HG03159 (cell line): ENCODE data around the gene BEAN1.
"Not testable (repeated sequence)": the region's sequence is repeated elsewhere in the genome, so short reads cannot be mapped to it uniquely, and the experiment has no call there.

ENCODE experiments used
- ATAC-seq: cut with Tn5 transposase; IDR thresholded peaks from one replicate; pipeline ENCODE4 v1.9.1; 2021; ENCODE audit warnings: mild to moderate bottlenecking, moderate library complexity; ENCODE audit not compliant: unreplicated experiment

The BEAN1 gene

GRCh38 chr16:66440271-66440802 lies 13.2 kb downstream of the BEAN1 start:
- no peak for ATAC-seq

- no peak for ATAC-seq
These were observed 13.9 kb downstream of the BEAN1 start for GRCh38 chr16:66440970-66441369.

DNA sequence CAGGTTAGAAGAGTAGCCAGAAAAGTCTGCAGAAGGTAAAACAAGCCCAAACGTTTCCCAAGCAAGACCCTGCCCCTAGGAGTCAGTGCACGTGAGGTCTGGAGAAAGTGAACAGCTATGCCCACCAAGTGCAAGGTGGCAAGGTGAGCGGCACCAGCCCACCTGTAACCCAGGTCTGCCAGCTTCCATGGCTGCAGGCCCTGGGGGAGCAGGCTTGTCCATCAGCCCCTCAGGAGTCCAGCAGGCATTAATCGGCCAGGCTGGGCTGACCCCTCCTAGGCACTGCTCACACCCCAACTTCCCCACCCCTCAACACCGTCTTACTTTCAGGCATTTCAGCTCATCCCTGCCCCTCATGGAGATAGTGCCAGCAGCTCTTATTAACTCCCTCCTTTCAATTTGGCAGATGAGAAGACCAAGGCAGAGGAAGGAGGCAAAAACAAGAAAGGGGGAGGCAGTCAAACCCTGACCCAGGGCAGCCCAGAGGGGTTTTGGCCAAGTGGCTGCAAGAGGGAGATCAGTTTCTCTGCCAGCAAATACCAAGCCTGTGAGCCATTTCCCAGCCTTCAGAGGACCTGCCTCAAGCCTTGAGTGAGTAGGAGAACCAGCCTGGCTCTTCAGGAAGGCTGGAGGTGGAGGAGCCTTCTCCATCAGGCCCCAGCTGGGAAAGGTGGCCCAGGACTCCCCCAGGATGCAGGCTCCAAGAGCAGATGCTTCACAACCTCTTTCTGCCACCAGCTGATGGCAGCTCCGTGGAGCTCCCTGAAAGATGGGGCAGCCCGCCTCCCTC lies 14.7 kb downstream of the BEAN1 start:
- ATAC-seq: no peak

DNA sequence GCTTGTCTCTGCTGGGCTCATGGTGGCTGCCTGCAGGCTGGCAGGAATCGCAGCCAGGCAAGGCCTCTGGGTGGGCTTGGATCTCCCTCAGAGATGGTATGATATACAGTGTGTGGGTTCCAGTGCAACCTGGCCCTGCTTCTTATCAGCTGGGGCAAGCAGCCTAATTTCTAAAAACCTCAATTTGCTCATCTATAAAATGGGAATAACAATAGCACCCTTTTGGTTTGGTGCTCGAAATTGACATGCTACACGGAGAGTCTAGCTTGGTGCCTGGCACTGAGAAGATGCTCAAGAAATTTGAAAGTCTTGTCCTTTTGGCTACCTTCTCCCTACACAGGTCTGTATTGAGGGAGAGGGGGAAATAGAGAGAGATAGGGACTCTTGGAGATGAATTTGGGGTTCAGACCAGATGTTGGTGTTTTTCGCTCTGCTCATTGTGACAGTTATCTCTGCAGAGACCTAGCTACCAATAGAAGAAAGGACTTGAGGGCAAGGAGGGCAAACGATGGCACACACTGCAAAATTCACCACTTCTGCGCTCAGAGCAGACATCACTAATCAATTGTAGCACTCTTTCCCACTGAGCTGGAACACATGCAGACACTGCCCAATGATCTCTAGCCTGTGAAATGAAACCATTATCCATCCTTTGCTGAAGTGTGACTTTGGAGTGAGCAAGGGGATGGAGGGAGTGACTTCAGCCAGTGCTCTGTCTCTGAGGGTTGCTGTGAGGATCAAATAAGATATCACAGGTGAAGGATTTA lies 15.6 kb downstream of the BEAN1 start:
- ATAC-seq: no peak

GRCh38 chr16:66443269-66443652 lies 16.2 kb downstream of the BEAN1 start:
- no peak for ATAC-seq

DNA sequence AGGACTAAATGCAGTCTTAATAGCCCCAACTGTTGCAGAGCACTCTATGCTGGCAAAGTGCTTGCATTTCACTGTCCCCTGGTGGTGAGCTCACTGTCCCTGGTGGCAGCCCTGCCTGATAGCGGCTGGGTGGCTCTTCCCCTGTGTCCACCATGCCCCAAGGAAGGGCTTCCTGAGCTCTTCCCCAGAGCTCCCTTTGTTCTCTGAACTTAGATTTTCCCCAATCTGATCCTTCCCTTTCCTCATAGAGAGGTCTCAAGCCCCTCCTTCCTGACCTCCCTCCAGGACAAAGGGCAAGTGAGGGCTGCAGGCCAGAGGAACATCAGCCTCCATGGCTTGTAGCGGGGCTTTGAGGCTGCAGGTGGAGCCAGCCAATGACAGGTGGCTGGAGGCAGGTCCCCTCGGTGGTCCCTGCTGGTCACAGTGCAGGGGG lies 17.0 kb downstream of the BEAN1 start:
- no peak for ATAC-seq

- ATAC-seq: no peak
These were observed 19.6 kb downstream of the BEAN1 start for GRCh38 chr16:66446737-66447136.

- ATAC-seq: no peak
These were observed 20.4 kb downstream of the BEAN1 start for GRCh38 chr16:66447491-66447890.

- no peak for ATAC-seq
These were observed 24.5 kb downstream of the BEAN1 start for GRCh38 chr16:66451548-66451947.

DNA sequence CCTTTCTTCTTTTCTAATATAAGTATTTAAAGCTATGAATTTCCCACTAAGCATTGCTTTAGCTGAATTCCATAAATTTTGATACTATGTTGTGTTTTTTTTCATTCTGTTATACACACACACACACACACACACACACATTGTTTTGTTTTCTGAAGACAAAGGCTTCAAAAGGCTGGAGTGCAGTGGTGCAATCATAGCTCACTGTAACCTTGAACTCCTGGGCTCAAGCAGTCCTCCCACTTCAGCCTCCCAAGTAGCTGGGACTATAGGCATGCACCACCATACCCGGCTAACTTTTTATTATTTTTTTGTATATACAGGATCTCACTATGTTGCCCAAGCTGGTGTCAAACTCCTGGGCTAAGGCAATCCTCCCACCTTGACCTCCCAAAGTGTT lies 26.1 kb downstream of the BEAN1 start:
- not testable (repeated sequence) for ATAC-seq

GRCh38 chr16:66454751-66455150 lies 27.7 kb downstream of the BEAN1 start:
- no peak for ATAC-seq

DNA sequence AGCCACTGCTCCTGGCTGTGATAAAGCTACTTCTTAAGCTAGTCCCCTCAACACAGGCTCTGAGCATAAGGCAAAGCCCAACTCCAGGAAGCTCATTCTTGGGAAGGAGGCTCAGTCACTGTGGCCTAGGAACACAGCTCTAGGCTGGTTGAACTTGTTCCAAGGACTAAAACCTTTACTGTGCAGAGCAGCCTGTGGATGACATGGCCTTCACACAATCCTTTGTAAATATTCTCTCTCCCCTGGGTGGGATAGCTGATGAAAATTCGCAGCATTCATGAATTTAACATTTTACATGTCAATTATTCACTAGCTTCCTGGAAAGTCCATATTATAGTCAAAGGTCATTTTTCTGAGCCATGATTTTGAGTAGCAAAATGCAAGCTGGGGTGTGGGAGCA lies 28.9 kb downstream of the BEAN1 start:
- ATAC-seq: no peak

GRCh38 chr16:66457888-66458287 lies 30.8 kb downstream of the BEAN1 start:
- no peak for ATAC-seq

DNA sequence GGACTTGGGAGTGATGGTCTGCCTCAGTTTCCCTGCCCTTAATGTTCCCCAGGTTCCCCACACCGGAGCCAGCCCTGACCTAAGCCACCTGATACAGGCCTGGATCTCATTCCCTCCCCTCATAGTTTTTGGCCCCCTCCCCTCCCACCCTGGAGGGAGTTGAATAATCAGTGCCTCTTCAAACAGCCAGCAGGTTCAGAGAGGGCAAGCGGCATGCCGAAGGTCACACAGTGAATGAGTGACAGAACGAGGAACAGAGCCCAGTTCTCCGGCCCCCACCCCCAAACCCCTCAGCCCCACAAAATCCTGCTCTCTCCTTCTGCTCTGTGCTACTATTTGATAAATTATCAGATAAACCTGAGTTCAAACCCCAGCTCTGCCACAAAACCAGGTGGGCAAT lies 31.2 kb downstream of the BEAN1 start:
- ATAC-seq: no peak

- no peak for ATAC-seq
These were observed 31.8 kb downstream of the BEAN1 start for GRCh38 chr16:66458853-66459252.

- ATAC-seq: no peak
These were observed 32.8 kb downstream of the BEAN1 start for GRCh38 chr16:66459878-66460277.

GRCh38 chr16:66460703-66461102 lies 33.6 kb downstream of the BEAN1 start:
- no peak for ATAC-seq

DNA sequence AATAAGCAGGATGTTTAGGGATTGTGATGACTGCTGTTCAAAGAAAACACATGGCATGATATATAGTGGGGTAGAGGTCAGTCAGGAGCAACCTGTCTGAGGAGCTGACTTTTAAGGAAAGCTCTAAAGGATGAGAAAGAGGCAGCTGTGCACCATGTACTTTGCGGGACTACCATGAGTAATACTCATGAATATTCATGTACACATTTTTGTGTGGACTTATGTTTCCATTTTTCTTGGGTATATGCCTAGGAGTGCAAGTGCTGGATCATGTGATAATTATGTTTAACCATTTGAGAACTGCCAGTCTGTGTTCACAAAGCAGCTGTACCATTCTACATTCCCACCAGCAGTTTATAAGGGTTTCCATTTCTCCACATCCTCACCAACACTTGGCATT lies 35.8 kb downstream of the BEAN1 start:
- ATAC-seq: no peak

DNA sequence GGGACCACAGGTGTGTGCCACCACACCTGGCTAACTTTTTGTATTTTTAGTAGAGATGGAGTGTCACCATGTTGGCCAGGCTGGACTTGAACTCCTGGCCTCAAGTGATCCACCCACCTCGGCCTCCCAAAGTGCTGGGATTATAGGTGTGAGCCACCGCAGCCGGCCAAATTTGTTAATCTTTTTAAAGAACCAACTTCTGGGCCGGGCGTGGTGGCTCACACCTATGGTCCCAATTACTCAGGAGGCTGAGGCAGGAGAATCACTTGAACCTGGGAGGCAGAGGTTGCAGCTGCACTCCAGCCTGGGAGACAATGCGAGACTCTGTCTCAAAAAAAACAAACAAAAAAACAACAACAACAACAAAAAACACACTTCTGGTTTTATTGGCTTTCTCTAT lies 38.9 kb downstream of the BEAN1 start:
- ATAC-seq: not testable (repeated sequence)

- ATAC-seq: not testable (repeated sequence)
These were observed 39.5 kb downstream of the BEAN1 start for GRCh38 chr16:66466636-66467035.

GRCh38 chr16:66467611-66468010 lies 40.5 kb downstream of the BEAN1 start:
- no peak for ATAC-seq
